DND-41 (cell line): ENCODE results near the gene LY86.

Experiments used
- EZH2 ChIP-seq: IDR thresholded peaks from 3 replicates; pipeline ENCODE4 v1.6.1; 2012; ENCODE audit warnings: borderline replicate concordance, low read depth, mild to moderate bottlenecking, moderate library complexity, low read length, inconsistent platforms; ENCODE audit not compliant: severe bottlenecking
- TF ChIP-seq, protein P1 (sequence below): IDR thresholded peaks from 2 replicates; pipeline ENCODE4 v1.5.1; 2012; ENCODE audit warnings: borderline replicate concordance, low read length, moderate library complexity, mild to moderate bottlenecking; ENCODE audit not compliant: poor library complexity, severe bottlenecking; ENCODE audit errors: extremely low read depth

DNA sequence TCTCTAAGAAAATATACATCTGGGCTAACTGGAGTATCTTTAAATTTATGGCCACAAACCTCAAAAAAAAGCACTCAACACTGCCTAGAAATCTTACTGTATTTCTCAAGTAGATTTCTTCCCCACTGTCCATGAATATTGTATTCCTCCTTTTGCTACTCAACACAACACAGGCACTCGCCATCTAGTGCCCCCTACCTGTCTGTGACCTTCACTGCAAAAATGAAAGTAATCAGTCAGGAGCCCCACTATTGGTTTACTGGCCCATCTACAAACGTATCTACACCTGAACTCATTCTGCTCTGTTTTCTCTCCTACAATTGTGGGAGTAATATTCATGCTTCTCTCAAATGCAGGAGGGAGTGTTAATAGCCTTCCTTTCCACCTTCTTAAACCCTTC lies 58.3 kb downstream of the LY86 start:
- TF ChIP-seq, protein P1, sequence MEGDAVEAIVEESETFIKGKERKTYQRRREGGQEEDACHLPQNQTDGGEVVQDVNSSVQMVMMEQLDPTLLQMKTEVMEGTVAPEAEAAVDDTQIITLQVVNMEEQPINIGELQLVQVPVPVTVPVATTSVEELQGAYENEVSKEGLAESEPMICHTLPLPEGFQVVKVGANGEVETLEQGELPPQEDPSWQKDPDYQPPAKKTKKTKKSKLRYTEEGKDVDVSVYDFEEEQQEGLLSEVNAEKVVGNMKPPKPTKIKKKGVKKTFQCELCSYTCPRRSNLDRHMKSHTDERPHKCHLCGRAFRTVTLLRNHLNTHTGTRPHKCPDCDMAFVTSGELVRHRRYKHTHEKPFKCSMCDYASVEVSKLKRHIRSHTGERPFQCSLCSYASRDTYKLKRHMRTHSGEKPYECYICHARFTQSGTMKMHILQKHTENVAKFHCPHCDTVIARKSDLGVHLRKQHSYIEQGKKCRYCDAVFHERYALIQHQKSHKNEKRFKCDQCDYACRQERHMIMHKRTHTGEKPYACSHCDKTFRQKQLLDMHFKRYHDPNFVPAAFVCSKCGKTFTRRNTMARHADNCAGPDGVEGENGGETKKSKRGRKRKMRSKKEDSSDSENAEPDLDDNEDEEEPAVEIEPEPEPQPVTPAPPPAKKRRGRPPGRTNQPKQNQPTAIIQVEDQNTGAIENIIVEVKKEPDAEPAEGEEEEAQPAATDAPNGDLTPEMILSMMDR = peak; percentile 26
- TF ChIP-seq EZH2 = no peak
